Tibial artery (tissue), 4 donors: ENCODE results near the gene FUBP3.

Experiments
- DNase-seq, 2 donors: peaks; one replicate each; pipeline ENCODE4 v3.0.0-alpha.2; 2019
- H3K27ac ChIP-seq, 2 donors: fragments of 200-600 bp; sonication (generic) in 1 of 2; 1 replicate in 1 of 2; 2 replicates in 1 of 2; pipeline ENCODE4 v1.5.1; 2018 to 2019; ENCODE audit warnings: mild to moderate bottlenecking in 1 of 2
- H3K27me3 ChIP-seq, 2 donors: fragments of 200-600 bp; sonication (generic) in 1 of 2; one replicate each; pipeline versions ENCODE4 v1.5.1 to v1.6.0; 2016 to 2019
- H3K36me3 ChIP-seq, 3 donors: fragments of 200-600 bp; sonication (generic) in 2 of 3; one replicate each; pipeline ENCODE4 v1.5.1; 2016 to 2019; ENCODE audit warnings: mild to moderate bottlenecking in 2 of 3
- H3K4me1 ChIP-seq, 4 donors: fragments of 200-600 bp; sonication (generic) in 2 of 4; 1 replicate in 3 of 4; 2 replicates in 1 of 4; pipeline ENCODE4 v1.5.1; 2016 to 2019
- H3K4me3 ChIP-seq, 2 donors: fragments of 200-600 bp; sonication (generic) in 1 of 2; 1 replicate in 1 of 2; 2 replicates in 1 of 2; pipeline ENCODE4 v1.5.1; 2018 to 2019; ENCODE audit warnings: mild to moderate bottlenecking in 2 of 2
- H3K9me3 ChIP-seq, 3 donors: fragments of 200-600 bp; sonication (generic) in 1 of 3; one replicate each; pipeline ENCODE4 v1.5.1; 2016 to 2019
- CTCF ChIP-seq, 2 experiments: fragments of 200-600 bp in 1 of 2; fragments of 450-650 bp in 1 of 2; IDR thresholded peaks; one replicate each; pipeline ENCODE4 v1.5.1; 2017 to 2019; ENCODE audit warnings: antibody characterized with exemption in 2 of 2, mild to moderate bottlenecking in 1 of 2, moderate library complexity in 1 of 2
- intact Hi-C: fragments of 100-400 bp; cut with DNase I; formaldehyde crosslinking; loops from one replicate; pipeline ENCODE4 v1.15.0; 2023; ENCODE audit warnings: low total_unique reads

The FUBP3 gene

DNA sequence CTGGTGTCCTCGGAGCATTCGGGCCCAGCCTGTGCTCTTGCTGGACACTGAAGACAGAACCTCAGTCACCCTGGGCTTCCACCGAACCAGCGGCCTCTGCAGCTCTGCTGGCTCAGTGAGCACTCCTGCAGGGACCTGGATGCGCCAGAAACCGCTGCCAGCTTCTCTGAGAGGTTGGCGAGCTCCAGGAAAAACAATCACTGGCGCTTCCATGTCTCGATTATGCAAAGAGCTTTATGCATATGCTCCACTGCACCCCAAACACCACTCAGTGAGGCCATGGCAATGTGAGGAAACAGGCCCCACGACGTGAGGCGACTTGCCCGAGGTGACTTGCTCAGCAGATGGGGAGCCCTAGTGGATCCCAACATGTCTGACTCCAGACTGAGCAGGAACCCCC lies 96.0 kb downstream of the FUBP3 start:
- DNase-seq = no peak
- TF ChIP-seq CTCF (IDR thresholded peaks at IDR 0.05) = no peak
- Histone ChIP-seq H3K36me3 (no peaks in the 10 kb centered on the region), H3K27ac (no peak overlapping the region), H3K4me3 (no peak overlapping the region), H3K4me1 (no peaks in the 10 kb centered on the region), H3K9me3 (no peaks in the 10 kb centered on the region), H3K27me3 (peaks cover 0 to 25% of the 10 kb centered on the region in 2 donors)
- intact Hi-C loops = no loop called here

DNA sequence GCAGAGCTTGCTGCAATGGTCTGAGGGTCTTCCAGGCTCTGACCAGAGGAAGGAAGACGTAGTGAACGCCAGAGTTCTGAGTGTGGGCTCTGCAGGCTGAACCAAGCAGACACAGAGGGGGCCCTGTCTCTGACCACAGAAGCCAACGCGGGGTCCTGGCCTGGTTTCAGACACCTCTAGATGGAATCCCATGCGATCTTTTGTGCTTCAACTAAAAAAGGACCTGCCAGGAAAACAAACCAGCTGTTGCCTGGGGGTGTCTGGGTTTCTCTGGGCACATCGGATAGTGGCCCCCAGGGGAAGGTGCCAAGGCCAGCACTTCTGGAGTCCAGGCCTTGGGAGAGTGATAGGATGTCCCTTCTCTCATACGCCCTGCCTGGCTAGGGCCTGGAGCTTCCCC lies 97.9 kb downstream of the FUBP3 start:
- H3K9me3 ChIP-seq = no peaks in the 10 kb centered on the region
- peaks cover 0 to 14% (median 13%) of the 10 kb centered on the region in 4 donors for H3K4me1 ChIP-seq
- no peak overlapping the region for H3K4me3 ChIP-seq
- DNase-seq = no peak
- no peaks in the 10 kb centered on the region for H3K36me3 ChIP-seq
- TF ChIP-seq CTCF (IDR thresholded peaks at IDR 0.05) = no peak
- intact Hi-C loops = no loop called here
- peaks cover 0 to 33% of the 10 kb centered on the region in 2 donors for H3K27me3 ChIP-seq
- H3K27ac ChIP-seq = no peak overlapping the region

DNA sequence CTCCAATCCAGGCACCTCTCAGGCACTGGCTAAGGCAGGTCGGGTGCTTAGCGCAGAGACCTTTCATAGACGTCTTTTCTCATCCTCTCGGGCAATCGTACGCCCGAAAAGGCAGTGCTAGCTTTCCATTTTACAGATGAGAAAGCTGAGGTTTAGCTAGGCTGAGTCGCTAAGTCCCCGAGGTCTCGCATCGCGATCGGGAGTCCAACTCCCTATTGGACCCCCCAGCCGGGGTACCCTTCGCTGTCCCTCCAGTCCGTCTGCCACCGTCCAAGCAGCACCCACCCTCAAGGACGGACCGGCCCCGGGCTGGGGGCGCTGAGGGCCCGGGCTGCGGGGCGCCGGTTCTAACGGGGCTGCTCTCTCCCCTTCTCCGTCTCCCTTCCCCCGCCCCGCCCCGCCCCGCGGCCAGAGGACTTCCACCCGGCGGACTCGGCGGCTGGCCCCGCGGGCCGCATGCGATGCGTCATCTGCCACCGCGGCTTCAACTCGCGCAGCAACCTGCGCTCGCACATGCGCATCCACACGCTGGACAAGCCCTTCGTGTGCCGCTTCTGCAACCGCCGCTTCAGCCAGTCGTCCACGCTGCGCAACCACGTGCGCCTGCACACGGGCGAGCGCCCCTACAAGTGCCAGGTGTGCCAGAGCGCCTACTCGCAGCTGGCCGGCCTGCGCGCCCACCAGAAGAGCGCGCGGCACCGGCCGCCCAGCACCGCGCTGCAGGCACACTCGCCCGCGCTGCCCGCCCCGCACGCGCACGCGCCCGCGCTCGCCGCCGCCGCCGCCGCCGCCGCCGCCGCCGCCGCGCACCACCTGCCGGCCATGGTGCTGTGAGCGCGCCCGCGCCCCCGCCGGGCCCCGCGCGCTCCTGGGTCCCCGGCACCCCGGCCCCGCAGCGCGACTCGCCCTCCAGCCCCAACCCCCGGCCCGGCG lies 101.7 kb downstream of the FUBP3 start:
- Histone ChIP-seq H3K27ac (no peak overlapping the region), H3K9me3 (peaks cover 0 to 4% (median 3%) of the 10 kb centered on the region in 3 donors), H3K4me3 (peak overlapping the region; percentile 43 to 62), H3K36me3 (no peaks in the 10 kb centered on the region), H3K4me1 (peaks cover 0 to 17% (median 15%) of the 10 kb centered on the region in 4 donors), H3K27me3 (peaks cover 0 to 33% of the 10 kb centered on the region in 2 donors)
- intact Hi-C loops = loop anchor here (5.0 to 10.0 kb wide), 2 partner anchors 106 to 219 kb away; partner anchors contain the start of gene FUBP3
- peak; percentile 48 to 82 for DNase-seq
- no peak for TF ChIP-seq CTCF (IDR thresholded peaks at IDR 0.05)

- no peaks in the 10 kb centered on the region for H3K36me3 ChIP-seq
- no peak overlapping the region for H3K27ac ChIP-seq
- peaks cover 0 to 17% (median 15%) of the 10 kb centered on the region in 4 donors for H3K4me1 ChIP-seq
- intact Hi-C loops = loop anchor here (5.0 to 10.0 kb wide), 2 partner anchors 107 to 220 kb away; partner anchors contain the start of gene FUBP3
- H3K27me3 ChIP-seq = peaks cover 0 to 33% of the 10 kb centered on the region in 2 donors
- TF ChIP-seq CTCF (IDR thresholded peaks at IDR 0.05) = no peak
- peak overlapping the region; percentile 43 to 62 for H3K4me3 ChIP-seq
- DNase-seq = no peak
- peaks cover 0 to 4% (median 3%) of the 10 kb centered on the region in 3 donors for H3K9me3 ChIP-seq
Measured at GRCh38 chr9:130681769-130682420, 102.5 kb downstream of the FUBP3 start.

- Histone ChIP-seq H3K36me3 (no peaks in the 10 kb centered on the region), H3K4me1 (peaks cover 0 to 17% (median 15%) of the 10 kb centered on the region in 4 donors), H3K27ac (no peak overlapping the region), H3K4me3 (peak overlapping the region; percentile 43 to 62), H3K9me3 (peaks cover 0 to 4% (median 3%) of the 10 kb centered on the region in 3 donors), H3K27me3 (peaks cover 0 to 29% of the 10 kb centered on the region in 2 donors)
- peak; percentile 72 to 76 for TF ChIP-seq CTCF (IDR thresholded peaks at IDR 0.05)
- DNase-seq = peak; percentile 56 to 84
- intact Hi-C loops = loop anchor here (5.0 to 10.0 kb wide), 2 partner anchors 108 to 220 kb away; partner anchors contain the start of gene FUBP3
Measured at GRCh38 chr9:130682421-130683121, 103.2 kb downstream of the FUBP3 start.
